ENCODE data around the gene IRF2. TPM values are rescaled to one million over a fixed set of nuclear protein-coding genes. Genes with fewer than 3 reads are reported as not detected.

Gene IRF2
- total and polyA plus RNA-seq, 2 of the 8 experiments (the other 6 are each of a cell fraction or from before 2014, with no cell fraction given) = 13.8 to 17.0 TPM

DNA sequence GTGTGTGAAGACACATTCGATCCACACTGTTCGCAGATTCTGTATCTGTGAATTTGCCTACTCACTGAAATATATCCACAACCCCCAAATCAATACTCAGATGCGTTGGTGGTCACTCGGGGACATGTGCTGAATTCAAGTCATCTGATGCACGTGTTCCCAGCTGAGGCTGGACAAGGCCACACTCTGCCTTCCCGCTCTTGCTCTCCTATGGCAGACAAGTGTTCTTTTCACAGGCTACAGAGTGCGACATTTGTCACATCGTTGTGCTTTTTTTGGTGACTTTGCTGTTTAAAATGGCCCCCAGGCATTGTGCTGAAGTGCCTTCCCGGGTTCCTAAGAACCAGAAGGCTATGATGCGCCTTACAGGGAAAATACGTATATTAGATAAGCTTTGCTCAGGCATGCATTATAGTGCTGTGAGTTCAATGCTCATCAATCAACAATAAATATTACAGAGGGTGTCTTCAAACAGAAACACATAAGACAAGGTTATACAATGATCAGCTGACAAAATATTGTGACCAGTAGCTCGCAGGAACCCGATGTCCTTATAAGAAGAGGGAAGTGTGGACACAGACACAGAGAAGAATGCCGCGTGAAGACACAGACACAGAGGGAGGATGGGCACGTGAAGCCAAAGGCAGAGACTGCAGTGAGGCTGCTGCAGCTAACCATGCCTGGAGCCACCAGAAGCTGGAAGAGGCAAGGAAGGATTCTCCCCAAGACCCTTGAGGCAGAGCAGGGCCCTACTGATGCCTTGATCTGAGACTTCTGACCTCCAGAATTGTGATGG lies 42.0 kb downstream of the IRF2 start (continued):
- TF ChIP-seq CHD7 (IDR thresholded peaks at IDR 0.05; ENCODE audit: insufficient replicate concordance, low read length) (no peak), MAFK (IDR thresholded peaks at IDR 0.05; ENCODE audit: low read depth, low read length) (no peak), EGR1 (IDR thresholded peaks at IDR 0.05; ENCODE audit: borderline replicate concordance, low read depth, low read length) (no peak), SUZ12 (IDR thresholded peaks at IDR 0.05; ENCODE audit: low read length) (no peak), KDM4A (IDR thresholded peaks at IDR 0.05; ENCODE audit: low read depth, low read length, severe bottlenecking) (no peak)
